Fibroblast of skin of abdomen (primary cell): ENCODE results near the gene FUT7. TPM values are rescaled to one million over a fixed set of nuclear protein-coding genes. Genes with fewer than 3 reads are reported as not detected.

Source experiments
- DNase-seq: peaks from one replicate; pipeline ENCODE4 v3.0.0-alpha.2; 2013
- polyA plus RNA-seq, 2 experiments: library from polyadenylated mRNA; unstranded; fragments of 120-200 nt; gene quantifications; one replicate each; pipeline ENCODE4 v1.2.1, GENCODE V29; 2013; ENCODE audit not compliant: insufficient read length in 2 of 2

FUT7 gene
- not detected for polyA plus RNA-seq (2013, experiment 1 of 2; ENCODE audit: insufficient read length)
- polyA plus RNA-seq (2013, experiment 2 of 2; ENCODE audit: insufficient read length), result not detected

- no peak for DNase-seq
These were observed at the start of gene FUT7 for GRCh38 chr9:137031904-137032640. Gene FUT7 (minus strand): TSS chr9:137032088. CDS start chr9:137031991, 97 bp downstream.

- no peak for DNase-seq
These were observed 48.6 kb upstream of the FUT7 start for GRCh38 chr9:137080260-137081122.

- no peak for DNase-seq
These were observed 47.5 kb upstream of the FUT7 start for GRCh38 chr9:137079401-137079787.

GRCh38 chr9:137078701-137079400 is 47.0 kb upstream of the FUT7 start:
- DNase-seq, result no peak

GRCh38 chr9:137077758-137078693 is 46.1 kb upstream of the FUT7 start:
- DNase-seq, result no peak

GRCh38 chr9:137077010-137077747 is 45.3 kb upstream of the FUT7 start, which contains the start of gene UAP1L1:
Gene UAP1L1 (plus strand): TSS chr9:137077517. CDS start chr9:137077533, 16 bp downstream.
- peak; percentile 47 for DNase-seq

- DNase-seq, result no peak
These were observed 44.7 kb upstream of the FUT7 start for GRCh38 chr9:137076636-137077009.

GRCh38 chr9:137075275-137075775 is 43.4 kb upstream of the FUT7 start:
- DNase-seq, result no peak

- no peak for DNase-seq
These were observed 42.9 kb upstream of the FUT7 start for GRCh38 chr9:137074657-137075274.

GRCh38 chr9:137073992-137074399 is 42.1 kb upstream of the FUT7 start:
- DNase-seq, result no peak

- DNase-seq, result no peak
These were observed 39.4 kb upstream of the FUT7 start for GRCh38 chr9:137071282-137071681.

GRCh38 chr9:137070906-137071275 is 39.0 kb upstream of the FUT7 start:
- no peak for DNase-seq

GRCh38 chr9:137070201-137070905 is 38.5 kb upstream of the FUT7 start, which contains the start of gene SAPCD2:
Gene SAPCD2 (minus strand): TSS chr9:137070557. CDS start chr9:137070460, 97 bp downstream.
- peak; percentile 81 for DNase-seq

GRCh38 chr9:137069508-137070091 is 37.7 kb upstream of the FUT7 start:
- DNase-seq, result no peak

GRCh38 chr9:137068539-137069507 is 36.9 kb upstream of the FUT7 start:
- no peak for DNase-seq

- peak; percentile 68 for DNase-seq
These were observed 36.1 kb upstream of the FUT7 start for GRCh38 chr9:137067860-137068538.
